WI38 (cell line): ENCODE results near the gene COL23A1.

Experiments
- H3K4me3 ChIP-seq: 2 replicates; pipeline ENCODE4 v1.5.1; 2011; ENCODE audit warnings: low read depth, mild to moderate bottlenecking, control low read depth, low read length
- TF ChIP-seq, protein P1 (sequence below): IDR thresholded peaks from 2 replicates; pipeline ENCODE4 v1.5.1; 2012; ENCODE audit warnings: low read depth, mild to moderate bottlenecking, control low read depth, low read length

Gene COL23A1

DNA sequence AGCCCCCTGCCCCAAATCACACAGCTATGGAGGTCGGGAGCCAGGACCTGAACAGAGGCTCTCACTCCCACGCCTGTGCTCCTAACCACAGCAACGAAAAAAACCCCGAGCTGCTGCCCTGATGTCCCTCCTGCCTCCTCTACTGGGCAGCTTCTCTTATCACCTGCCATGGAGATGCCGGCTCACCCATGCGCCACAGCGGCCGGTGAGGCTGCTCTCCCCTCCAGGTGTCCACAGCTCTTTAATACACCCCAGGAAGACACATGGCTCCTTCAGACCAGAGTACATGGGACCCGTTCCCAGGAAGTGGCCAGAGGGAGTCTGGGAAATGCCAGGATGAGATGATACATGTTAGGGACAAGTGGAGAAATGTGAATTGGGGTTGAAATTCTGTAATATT, 110.9 kb downstream of the COL23A1 start:
- TF ChIP-seq, protein P1, sequence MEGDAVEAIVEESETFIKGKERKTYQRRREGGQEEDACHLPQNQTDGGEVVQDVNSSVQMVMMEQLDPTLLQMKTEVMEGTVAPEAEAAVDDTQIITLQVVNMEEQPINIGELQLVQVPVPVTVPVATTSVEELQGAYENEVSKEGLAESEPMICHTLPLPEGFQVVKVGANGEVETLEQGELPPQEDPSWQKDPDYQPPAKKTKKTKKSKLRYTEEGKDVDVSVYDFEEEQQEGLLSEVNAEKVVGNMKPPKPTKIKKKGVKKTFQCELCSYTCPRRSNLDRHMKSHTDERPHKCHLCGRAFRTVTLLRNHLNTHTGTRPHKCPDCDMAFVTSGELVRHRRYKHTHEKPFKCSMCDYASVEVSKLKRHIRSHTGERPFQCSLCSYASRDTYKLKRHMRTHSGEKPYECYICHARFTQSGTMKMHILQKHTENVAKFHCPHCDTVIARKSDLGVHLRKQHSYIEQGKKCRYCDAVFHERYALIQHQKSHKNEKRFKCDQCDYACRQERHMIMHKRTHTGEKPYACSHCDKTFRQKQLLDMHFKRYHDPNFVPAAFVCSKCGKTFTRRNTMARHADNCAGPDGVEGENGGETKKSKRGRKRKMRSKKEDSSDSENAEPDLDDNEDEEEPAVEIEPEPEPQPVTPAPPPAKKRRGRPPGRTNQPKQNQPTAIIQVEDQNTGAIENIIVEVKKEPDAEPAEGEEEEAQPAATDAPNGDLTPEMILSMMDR = no peak

DNA sequence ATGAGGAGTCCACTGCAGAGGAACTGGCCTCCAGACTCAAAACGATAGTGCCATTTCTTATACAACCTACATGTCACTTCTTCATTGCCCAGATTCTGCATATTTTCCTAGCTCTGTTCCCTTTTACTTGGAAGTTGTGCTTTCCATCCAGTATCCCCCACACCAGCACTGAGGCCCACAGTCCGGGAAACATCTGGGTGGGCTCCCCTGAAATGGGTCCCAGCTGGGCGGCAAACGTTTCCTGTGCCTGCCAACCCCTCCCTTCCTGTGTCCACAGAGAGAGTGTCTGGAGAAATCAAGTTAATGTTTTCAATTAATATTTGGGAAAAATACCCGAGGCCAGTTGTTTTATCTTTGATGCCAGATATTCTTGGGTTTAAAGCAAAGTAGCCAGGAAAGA, 111.8 kb downstream of the COL23A1 start:
- no peak overlapping the region for H3K4me3 ChIP-seq
- TF ChIP-seq, protein P1 = no peak

More for the DNA sequence above, 110.9 kb downstream of the COL23A1 start:
- H3K4me3 ChIP-seq = no peak overlapping the region

DNA sequence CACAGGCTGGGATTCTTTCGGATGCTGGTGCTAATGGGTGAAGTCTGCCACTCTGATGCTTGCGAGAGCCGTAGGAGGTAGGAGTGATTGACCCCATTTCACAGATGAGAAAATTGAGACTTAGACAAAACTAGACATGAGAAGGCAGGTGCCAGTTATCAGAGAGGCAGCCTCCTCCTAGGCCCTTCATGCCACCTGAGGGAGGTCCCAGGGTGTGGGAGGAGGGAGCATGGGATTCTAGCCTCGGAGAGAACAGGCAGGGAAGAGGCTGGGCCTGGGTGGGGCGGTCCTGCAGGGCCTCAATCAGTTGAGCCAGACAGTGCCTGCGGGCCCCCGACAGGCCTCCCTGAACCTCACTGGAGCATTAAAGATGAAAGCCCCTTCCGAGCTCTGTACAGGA, 112.4 kb downstream of the COL23A1 start:
- H3K4me3 ChIP-seq = no peak overlapping the region
- TF ChIP-seq, protein P1 = no peak

DNA sequence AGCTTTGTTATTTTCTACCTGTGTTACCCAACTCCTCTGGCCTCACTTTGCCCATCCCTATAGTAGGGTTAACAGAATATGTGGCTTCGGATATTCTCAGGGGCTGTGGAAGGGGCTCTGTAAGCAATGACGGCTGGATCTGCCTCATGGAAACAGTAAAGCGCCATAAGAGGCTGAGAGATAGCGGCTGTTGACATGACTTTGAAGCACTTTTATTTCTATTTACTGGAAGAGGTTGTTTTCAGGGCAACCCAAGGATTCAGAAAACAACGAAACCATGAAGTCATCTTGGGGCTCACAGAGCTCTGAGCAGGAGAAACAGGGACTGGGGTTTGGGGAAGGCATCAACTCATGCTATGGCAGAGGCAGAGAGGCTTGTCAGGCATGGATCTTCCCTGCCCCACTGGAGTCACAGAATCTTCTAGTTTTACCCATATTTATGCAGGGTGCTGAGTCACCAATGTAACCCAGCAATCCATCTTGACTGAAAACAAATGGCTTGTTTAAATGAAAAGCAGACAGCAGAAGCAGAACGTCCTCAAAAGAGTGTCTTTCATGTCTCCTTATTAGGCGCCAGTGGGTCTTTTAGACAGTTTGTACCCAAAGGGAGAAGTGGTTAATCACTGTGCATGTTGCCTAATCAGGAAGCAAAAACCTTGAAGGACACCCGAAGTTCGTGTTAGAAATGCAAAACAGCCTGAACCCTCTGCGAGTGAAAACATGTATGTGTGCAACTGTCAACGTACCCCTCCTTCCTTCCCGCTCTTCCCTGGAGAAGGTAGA, 113.0 kb downstream of the COL23A1 start:
- TF ChIP-seq, protein P1 = no peak
- no peak overlapping the region for H3K4me3 ChIP-seq

DNA sequence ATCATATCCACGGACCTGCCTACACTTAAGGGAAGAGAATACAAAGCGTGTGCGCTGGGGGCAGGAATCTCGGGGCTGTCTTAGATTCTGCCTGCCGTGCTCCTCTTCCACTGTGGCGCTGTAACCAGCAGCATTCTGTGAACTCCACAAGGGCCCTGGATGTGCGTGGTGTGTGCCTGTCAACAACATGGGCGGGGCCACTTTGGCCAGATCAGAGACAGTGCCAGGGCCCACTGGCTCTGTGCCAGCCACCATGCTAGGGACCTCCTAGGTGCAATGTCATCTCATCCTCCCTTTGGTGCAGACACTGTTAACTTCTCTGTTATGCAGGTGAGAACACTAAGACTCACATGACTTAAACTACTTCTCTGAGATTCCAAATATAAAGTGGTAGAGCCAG, 113.7 kb downstream of the COL23A1 start:
- H3K4me3 ChIP-seq = no peak overlapping the region
- TF ChIP-seq, protein P1 = no peak

DNA sequence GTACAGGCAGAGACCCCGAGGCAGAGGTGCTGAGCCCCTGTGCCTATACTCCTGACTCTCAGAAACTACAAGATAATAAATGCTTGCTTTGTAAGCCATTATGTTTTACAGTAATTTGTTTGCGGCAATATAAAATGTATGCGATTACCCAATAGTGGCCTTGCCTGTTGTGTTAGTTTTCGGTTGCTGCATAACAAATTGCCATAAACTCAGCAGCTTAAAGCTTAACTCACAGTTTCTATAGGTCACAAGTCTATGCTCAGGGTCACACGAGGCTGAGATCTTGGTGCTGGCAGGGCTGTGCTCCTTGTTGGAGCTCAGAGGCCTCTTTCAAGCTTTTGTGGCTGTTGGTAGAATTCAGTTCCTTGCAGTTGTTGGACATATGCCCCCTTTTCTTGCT, 114.8 kb downstream of the COL23A1 start:
- TF ChIP-seq, protein P1 = no peak
- no peak overlapping the region for H3K4me3 ChIP-seq

DNA sequence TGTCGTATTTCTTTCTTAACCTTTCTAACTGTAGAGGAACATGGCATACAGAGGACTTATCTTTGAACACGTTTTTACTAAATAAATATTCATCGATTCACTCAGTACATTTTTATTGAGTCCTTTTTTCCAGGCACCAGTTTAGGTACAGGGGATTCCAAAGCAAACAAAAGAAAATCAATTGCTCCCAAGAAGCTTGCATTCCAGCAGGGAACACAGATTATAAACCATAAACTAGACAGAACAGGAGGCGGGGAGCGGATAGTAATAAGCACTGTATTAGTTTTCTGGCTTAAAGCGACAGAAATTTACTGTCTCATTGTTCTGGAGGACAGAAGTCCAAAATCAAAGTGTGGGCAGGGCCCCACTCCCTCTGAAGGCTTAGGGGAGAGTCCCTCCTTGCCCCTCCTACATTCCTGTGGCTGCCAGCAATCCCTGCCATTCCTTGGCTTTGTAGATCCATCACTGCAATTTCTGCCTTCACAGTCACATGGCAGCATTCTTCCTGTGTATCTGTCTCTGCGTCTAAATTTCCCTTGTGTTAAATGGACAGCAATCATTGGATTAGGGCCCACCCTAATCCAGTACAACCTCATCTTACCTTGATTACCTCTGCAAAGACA, 115.5 kb downstream of the COL23A1 start:
- no peak overlapping the region for H3K4me3 ChIP-seq
- TF ChIP-seq, protein P1 = no peak
